PC-3 (cell line): ENCODE measurements around the gene DHDH. TPM values are rescaled to one million over a fixed set of nuclear protein-coding genes. Genes with fewer than 3 reads are reported as not detected.

Experiments
- ATAC-seq: fragments of 200-7000 bp; cut with Tn5 transposase; 2 replicates; pipeline ENCODE4 v1.9.1; 2020; ENCODE audit warnings: mild to moderate bottlenecking, moderate library complexity
- BruUV-seq: library from RNA; stranded (reverse); fragments of 400-500 nt; replicated peaks from 2 replicates; lab custom pipeline; 2021; lab: Mats Ljungman, UMichigan
- CTCF ChIA-PET: fragments of 300-600 bp; sonication (Branson Sonifier 250); formaldehyde crosslinking; loops from one replicate; lab custom pipeline; 2022; ENCODE audit warnings: antibody characterized with exemption; lab: Charles Lee
- POLR2A ChIA-PET: fragments of 300-600 bp; sonication (Branson Sonifier 250); formaldehyde crosslinking; loops from one replicate; lab custom pipeline; 2022; ENCODE audit warnings: antibody characterized with exemption; ENCODE audit not compliant: unreplicated experiment; lab: Charles Lee
- DNase-seq: peaks from one replicate; pipeline ENCODE4 v3.0.0-alpha.2; 2015
- H2AFZ ChIP-seq: fragments of 300-600 bp; sonication (generic); 2 replicates; pipeline ENCODE4 v1.6.0; 2016; ENCODE audit warnings: antibody characterized with exemption, low read length
- H3F3A ChIP-seq: fragments of 300-600 bp; sonication (generic); one replicate; pipeline ENCODE4 v1.6.0; 2017; ENCODE audit warnings: antibody characterized with exemption, low read length, control low read depth, mild to moderate bottlenecking; ENCODE audit not compliant: unreplicated experiment
- H3K27ac ChIP-seq: fragments of 300-600 bp; sonication (generic); 2 replicates; pipeline ENCODE4 v1.5.1; 2016; ENCODE audit warnings: mild to moderate bottlenecking, low read length
- H3K27me3 ChIP-seq: fragments of 300-600 bp; sonication (generic); 2 replicates; pipeline ENCODE4 v1.6.1; 2016; ENCODE audit warnings: low read length, mixed read lengths
- H3K36me3 ChIP-seq: fragments of 300-600 bp; sonication (generic); 2 replicates; pipeline ENCODE4 v1.6.1; 2016; ENCODE audit warnings: low read depth, mixed run types, low read length, mixed read lengths
- H3K4me1 ChIP-seq: fragments of 300-600 bp; sonication (generic); 2 replicates; pipeline ENCODE4 v1.5.1; 2016; ENCODE audit warnings: low read length; ENCODE audit not compliant: insufficient read depth
- H3K4me2 ChIP-seq: fragments of 300-600 bp; sonication (generic); 2 replicates; pipeline ENCODE4 v1.6.0; 2016; ENCODE audit warnings: low read length
- H3K4me3 ChIP-seq: fragments of 300-600 bp; sonication (generic); 2 replicates; pipeline ENCODE4 v1.5.1; 2016; ENCODE audit warnings: mild to moderate bottlenecking, low read length, mixed read lengths
- H3K79me2 ChIP-seq: fragments of 300-600 bp; sonication (generic); 2 replicates; pipeline ENCODE4 v1.6.1; 2017; ENCODE audit warnings: low read length, mixed read lengths
- H3K9ac ChIP-seq: fragments of 300-600 bp; sonication (generic); 2 replicates; pipeline ENCODE4 v1.6.0; 2016; ENCODE audit warnings: mild to moderate bottlenecking, low read length
- H3K9me2 ChIP-seq: fragments of 300-600 bp; sonication (generic); replicated peaks from 2 replicates; pipeline ENCODE4 v1.6.1; 2016; ENCODE audit warnings: mixed run types, low read length, mixed read lengths
- H3K9me3 ChIP-seq: fragments of 300-600 bp; sonication (generic); 2 replicates; pipeline ENCODE4 v1.6.1; 2016; ENCODE audit warnings: low read length, mixed read lengths
- H4K20me1 ChIP-seq: fragments of 300-600 bp; sonication (generic); 2 replicates; pipeline ENCODE4 v1.6.1; 2016; ENCODE audit warnings: low read length, mixed read lengths
- EZH2 ChIP-seq: fragments of 300-600 bp; sonication (generic); IDR thresholded peaks from one replicate; pipeline ENCODE4 v1.6.1; 2017; ENCODE audit warnings: antibody characterized with exemption, mild to moderate bottlenecking, low read length; ENCODE audit not compliant: unreplicated experiment
- EZH2phosphoT487 ChIP-seq: fragments of 300-600 bp; sonication (generic); IDR thresholded peaks from 2 replicates; pipeline ENCODE4 v1.6.1; 2018; ENCODE audit warnings: mild to moderate bottlenecking, antibody characterized with exemption, low read length, borderline replicate concordance
- intact Hi-C: fragments of 100-400 bp; cut with micrococcal nuclease; formaldehyde crosslinking; loops from 2 replicates; pipeline ENCODE4 v1.9.0; 2023
- total RNA-seq: library from RNA; depleted of rRNA; stranded (reverse); fragments of >200 nt; gene quantifications from 2 replicates; pipeline ENCODE4 v1.2.3, GENCODE V29; 2014
- TF ChIP-seq, protein P1 (sequence below): fragments of 300-600 bp; sonication (generic); conservative IDR thresholded peaks from 2 replicates; pipeline ENCODE4 v1.5.1; 2017; ENCODE audit warnings: antibody characterized with exemption, low read depth, mild to moderate bottlenecking, low read length

DHDH gene
- total RNA-seq, 1 experiment from 2014 or later = 1.8 TPM

DNA sequence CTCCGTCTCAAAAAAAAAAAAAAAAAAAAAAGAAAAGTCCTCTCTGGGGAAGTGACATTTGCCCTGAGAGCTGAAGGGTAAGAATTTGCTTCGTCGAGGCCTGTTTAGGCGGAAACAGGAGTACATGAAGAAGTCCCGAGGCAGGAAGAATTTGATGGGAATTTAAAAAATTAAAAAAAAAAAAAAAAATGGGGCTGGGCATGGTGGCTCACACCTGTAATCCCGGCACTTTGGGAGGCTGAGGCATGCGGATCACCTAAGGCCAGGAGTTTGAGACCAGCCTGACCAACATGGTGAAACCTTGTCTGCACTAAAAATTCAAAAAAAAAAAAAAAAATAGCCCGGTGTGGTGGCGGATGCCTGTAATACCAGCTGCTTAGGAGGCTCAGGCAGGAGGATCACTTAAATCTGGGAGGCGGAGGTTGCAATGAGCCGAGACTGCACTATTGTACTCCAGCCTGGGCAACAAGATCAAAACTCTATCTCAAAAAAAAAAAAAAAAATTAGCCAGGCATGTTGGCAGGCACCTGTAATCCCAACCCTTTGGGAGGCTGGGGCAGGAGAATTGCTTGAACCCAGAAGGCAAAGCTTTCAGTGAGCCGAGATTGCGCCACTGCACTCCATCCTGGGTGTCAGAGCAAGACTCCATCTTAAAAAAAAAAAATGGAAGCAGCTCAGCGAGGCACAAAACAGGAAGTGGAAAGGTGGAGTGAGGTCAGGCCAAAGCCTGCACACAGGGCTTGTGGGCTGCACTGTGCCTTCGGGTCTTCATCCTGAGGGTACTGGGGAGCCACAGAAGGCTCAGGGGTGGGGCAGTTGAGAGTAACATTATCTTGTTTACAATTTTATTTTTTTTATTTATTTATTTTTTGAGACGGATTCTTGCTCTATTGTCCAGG, 26.1 kb downstream of the DHDH start:
- POLR2A ChIA-PET = interaction anchor here (0.6 kb wide), 1 partner anchor 27 kb away, joined by 4 read pairs; no protein-coding TSS in a partner anchor
- Histone ChIP-seq H3K36me3 (no peaks in the 10 kb centered on the region), H3K4me3 (no peak overlapping the region), H3K9me3 (no peaks in the 10 kb centered on the region), H3K4me1 (peaks cover 26% of the 10 kb centered on the region), H3K9me2 (no peaks in the 10 kb centered on the region), H2AFZ (no peak overlapping the region), H3K4me2 (no peak overlapping the region), H3F3A (peaks cover 4% of the 10 kb centered on the region), H3K27ac (no peak overlapping the region), H3K27me3 (no peaks in the 10 kb centered on the region), H3K9ac (no peak overlapping the region), H4K20me1 (no peaks in the 10 kb centered on the region), H3K79me2 (peaks cover 15% of the 10 kb centered on the region)
- DNase-seq (no peak), ATAC-seq (no peak)
- BruUV-seq = no TSS peak
- CTCF ChIA-PET = no interaction called here
- intact Hi-C loops = no loop called here
- no peak for TF ChIP-seq EZH2
- no peak for TF ChIP-seq EZH2phosphoT487
- TF ChIP-seq, protein P1, sequence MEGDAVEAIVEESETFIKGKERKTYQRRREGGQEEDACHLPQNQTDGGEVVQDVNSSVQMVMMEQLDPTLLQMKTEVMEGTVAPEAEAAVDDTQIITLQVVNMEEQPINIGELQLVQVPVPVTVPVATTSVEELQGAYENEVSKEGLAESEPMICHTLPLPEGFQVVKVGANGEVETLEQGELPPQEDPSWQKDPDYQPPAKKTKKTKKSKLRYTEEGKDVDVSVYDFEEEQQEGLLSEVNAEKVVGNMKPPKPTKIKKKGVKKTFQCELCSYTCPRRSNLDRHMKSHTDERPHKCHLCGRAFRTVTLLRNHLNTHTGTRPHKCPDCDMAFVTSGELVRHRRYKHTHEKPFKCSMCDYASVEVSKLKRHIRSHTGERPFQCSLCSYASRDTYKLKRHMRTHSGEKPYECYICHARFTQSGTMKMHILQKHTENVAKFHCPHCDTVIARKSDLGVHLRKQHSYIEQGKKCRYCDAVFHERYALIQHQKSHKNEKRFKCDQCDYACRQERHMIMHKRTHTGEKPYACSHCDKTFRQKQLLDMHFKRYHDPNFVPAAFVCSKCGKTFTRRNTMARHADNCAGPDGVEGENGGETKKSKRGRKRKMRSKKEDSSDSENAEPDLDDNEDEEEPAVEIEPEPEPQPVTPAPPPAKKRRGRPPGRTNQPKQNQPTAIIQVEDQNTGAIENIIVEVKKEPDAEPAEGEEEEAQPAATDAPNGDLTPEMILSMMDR = no peak

DNA sequence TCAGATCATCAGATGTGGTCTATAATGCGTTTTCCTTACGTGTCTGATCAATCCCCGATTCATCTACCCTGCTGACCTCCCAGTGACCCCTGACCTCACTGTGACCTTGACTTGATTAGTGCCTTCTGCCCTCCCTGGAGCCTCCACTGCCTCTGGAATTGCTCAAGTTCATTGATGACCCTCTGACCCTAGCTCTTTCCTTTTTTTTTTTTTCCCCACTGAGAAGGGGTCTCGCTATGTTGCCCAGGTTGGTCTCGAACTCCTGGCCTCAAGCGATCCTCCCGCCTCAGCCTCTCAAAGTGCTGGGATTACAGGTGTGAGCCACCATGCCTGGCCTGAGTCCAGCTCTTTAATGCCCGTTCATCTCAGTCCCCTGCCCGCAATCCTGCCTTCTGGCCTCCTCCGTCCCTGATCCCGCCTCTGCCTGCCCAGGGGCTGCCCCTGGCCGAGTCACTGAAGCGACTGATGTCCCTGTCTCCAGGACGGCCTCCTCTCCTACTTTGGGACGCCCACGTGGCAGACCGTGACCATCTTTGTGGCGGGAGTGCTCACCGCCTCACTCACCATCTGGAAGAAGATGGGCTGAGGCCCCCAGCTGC, 27.7 kb downstream of the DHDH start:
- no peak overlapping the region for H3K4me3 ChIP-seq
- peaks cover 27% of the 10 kb centered on the region for H3K4me1 ChIP-seq
- TF ChIP-seq, protein P1 = no peak
- TF ChIP-seq EZH2phosphoT487 (no peak), EZH2 (no peak)
- H3K79me2 ChIP-seq = peaks cover 12% of the 10 kb centered on the region
- ATAC-seq = no peak
- H3K9ac ChIP-seq = no peak overlapping the region
- H4K20me1 ChIP-seq = 0 out of 2 replicates have a peak, but pooled peaks cover 2% of the 10 kb centered on the region
- peaks cover 2% of the 10 kb centered on the region; the same call in 1 of the 2 replicates for H3K36me3 ChIP-seq
- H3F3A ChIP-seq = peaks cover 5% of the 10 kb centered on the region
- no TSS peak for BruUV-seq
- no peak overlapping the region for H2AFZ ChIP-seq
- ChIA-PET CTCF (no interaction called here), POLR2A (no interaction called here)
- no peak for DNase-seq
- H3K27me3 ChIP-seq = no peaks in the 10 kb centered on the region
- H3K27ac ChIP-seq = no peak overlapping the region
- H3K9me3 ChIP-seq = no peaks in the 10 kb centered on the region
- H3K9me2 ChIP-seq = no peaks in the 10 kb centered on the region
- intact Hi-C loops = no loop called here
- H3K4me2 ChIP-seq = no peak overlapping the region
